NB4 (cell line): ENCODE measurements around the gene ADGRA1.

Experiments used
- CTCF ChIP-seq: IDR thresholded peaks from one replicate; pipeline ENCODE4 v1.5.1; 2012; ENCODE audit warnings: low read depth, low read length
- POLR2A ChIP-seq: IDR thresholded peaks from 2 replicates; pipeline ENCODE4 v1.6.1; 2011; ENCODE audit warnings: mild to moderate bottlenecking; ENCODE audit not compliant: insufficient read length; ENCODE audit errors: extremely low read depth
- TF ChIP-seq, protein P1 (sequence below): IDR thresholded peaks from 2 replicates; pipeline ENCODE4 v1.6.1; 2011; ENCODE audit warnings: low read depth, low read length

DNA sequence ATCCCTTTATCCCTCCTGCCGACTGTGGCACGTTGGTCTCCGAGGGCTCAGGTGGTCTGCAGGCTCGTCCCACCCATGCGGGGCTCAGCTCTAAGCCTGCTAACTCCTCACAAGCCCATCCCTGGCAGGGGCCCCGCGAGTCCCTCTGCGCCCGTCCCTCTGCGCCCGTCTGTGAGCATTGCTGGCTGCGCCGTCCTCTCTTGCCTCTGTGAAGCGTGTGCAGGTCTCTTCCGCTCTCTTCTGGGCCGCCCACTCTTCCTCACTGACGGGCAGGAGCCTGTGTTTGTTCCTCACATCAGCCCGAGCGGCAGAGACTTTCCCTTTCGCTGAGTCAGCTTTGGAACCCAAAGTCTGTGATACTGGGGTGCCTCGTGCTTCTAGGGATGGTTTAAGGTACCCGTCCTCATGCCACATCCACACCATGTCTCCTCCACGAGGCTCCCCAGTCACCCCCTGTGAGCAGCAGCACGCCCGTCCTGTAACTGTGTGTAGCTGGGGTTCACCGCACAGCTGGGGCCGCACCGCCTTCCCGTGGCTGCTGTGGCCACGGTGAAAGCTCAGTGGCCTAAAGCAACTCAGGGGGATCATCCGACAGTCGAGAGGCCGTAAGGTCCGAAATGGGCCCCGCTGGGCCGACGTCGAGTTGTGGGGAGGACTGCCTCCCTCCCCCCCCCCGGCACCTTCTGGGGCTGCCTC, 35.5 kb downstream of the ADGRA1 start:
- TF ChIP-seq POLR2A (no peak), CTCF (no peak)
- TF ChIP-seq, protein P1, sequence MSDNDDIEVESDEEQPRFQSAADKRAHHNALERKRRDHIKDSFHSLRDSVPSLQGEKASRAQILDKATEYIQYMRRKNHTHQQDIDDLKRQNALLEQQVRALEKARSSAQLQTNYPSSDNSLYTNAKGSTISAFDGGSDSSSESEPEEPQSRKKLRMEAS = no peak
